Fibroblast of mammary gland (primary cell): Measurements from ENCODE around the gene G2E3.
"Not testable (repeated sequence)": the region's sequence is repeated elsewhere in the genome, so short reads cannot be mapped to it uniquely, and the experiment has no call there.

ENCODE experiments used
- DNase-seq: peaks from one replicate; pipeline ENCODE4 v3.0.0-alpha.2; 2010; ENCODE audit warnings: low read depth
- H3K4me3 ChIP-seq: 2 replicates; pipeline ENCODE4 v1.5.1; 2011; ENCODE audit warnings: low read depth, mild to moderate bottlenecking, low read length, moderate library complexity; ENCODE audit not compliant: control insufficient read depth
- TF ChIP-seq, protein P1 (sequence below): conservative IDR thresholded peaks from 2 replicates; pipeline ENCODE4 v1.5.1; 2011; ENCODE audit warnings: low read depth, low read length, inconsistent platforms; ENCODE audit not compliant: control insufficient read depth, insufficient read depth

Gene G2E3

DNA sequence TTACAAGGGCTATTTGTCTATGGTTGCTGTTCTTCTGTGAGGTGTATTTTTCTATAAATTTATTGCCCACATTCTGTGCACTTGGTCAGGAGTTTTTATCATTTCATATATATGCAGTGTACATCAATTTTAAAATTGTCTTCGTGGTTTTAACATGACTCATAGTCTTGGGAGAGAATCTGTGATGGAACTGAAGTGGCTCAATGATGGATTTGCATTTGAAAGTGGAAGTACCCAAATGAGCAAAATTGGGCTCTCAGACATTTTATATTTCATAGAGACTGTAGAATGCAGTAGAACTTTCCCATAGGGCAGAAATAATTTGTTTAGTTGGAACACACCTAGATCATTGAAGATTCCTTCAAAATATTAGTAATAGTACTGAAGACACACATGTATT lies 61.2 kb downstream of the G2E3 start:
- DNase-seq, result peak; percentile 62
- TF ChIP-seq, protein P1, sequence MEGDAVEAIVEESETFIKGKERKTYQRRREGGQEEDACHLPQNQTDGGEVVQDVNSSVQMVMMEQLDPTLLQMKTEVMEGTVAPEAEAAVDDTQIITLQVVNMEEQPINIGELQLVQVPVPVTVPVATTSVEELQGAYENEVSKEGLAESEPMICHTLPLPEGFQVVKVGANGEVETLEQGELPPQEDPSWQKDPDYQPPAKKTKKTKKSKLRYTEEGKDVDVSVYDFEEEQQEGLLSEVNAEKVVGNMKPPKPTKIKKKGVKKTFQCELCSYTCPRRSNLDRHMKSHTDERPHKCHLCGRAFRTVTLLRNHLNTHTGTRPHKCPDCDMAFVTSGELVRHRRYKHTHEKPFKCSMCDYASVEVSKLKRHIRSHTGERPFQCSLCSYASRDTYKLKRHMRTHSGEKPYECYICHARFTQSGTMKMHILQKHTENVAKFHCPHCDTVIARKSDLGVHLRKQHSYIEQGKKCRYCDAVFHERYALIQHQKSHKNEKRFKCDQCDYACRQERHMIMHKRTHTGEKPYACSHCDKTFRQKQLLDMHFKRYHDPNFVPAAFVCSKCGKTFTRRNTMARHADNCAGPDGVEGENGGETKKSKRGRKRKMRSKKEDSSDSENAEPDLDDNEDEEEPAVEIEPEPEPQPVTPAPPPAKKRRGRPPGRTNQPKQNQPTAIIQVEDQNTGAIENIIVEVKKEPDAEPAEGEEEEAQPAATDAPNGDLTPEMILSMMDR, result no peak
- no peak overlapping the region for H3K4me3 ChIP-seq

DNA sequence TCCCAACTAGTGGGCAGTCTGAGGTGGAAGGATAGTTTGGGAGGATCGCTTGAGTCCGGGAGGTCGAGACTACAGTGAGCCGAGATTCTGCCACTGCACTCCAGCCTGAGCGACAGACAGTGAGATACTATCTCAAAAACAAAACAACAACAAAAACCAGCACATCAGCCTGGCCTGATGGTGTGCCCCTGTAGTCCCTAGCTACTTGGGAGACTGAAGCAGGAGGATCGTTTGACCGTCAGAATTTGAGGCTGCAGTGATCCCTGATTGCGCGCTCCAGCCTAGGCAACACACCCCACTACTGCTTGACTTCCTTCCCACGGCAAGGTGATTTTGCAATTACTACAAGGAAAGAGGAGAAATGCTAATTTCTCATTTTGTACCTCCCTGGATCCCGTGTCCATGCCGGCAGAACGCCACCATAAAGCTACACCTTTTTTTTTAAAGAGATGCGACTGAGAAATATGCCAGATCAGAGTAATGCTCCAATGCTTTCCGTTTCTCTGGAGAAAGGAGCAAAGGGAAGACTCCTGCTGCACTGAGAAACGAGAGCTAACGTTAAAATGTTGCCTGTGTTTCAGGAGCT lies 62.5 kb downstream of the G2E3 start:
- TF ChIP-seq, protein P1, result no peak
- peak; percentile 40 for DNase-seq
- peak overlapping the region; percentile 82 for H3K4me3 ChIP-seq

DNA sequence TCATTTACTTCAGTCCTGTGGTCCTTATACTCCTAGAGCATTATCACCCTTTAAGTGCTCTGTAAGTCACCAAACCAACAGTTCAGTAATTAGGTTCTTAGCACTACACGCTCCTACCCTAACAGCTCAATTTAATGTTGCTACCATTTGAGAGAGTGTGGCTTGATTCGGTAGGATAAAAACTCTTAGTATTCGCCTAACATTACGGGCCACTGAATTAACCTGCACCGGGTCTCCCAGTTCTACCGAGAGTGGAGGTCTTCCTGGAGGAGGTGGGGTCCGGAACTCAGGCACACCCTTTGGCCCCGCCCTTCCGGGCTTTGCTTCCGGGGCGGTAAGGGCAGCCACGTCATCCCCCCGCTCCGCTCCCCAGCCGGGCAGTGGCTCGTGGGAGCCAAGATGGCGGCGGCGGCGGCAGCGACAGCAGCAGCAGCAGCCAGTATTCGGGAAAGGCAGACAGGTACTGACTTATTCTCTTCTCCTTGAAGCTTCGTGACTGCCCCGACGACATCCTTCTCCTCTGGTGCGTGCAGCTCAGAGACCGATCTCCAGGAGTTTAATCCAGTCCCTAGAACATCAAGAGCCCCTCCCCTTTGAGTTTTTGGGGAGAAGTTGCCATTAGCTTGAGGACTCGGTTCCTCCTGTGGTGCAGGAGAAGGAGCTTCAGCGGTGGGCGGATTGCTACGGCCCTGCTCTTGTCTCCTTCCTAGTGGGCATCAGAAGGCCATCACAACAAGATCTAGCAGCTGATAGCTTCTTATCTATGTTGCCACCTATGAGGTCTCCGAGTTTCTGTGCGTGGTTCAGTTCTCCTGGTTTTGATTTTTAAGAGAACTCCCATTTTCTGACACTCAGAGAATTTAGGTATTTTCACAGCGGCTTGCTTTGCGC lies 63.2 kb downstream of the G2E3 start, which contains the start of gene SCFD1:
TSS of gene SCFD1 (plus strand) at position 380 of the 891 bp plus-strand sequence. CDS start at position 400, 20 bp downstream.
- peak within 1 kb of the TSS; percentile 82 for H3K4me3 ChIP-seq
- peak; percentile 81 for DNase-seq
- TF ChIP-seq, protein P1, result no peak

DNA sequence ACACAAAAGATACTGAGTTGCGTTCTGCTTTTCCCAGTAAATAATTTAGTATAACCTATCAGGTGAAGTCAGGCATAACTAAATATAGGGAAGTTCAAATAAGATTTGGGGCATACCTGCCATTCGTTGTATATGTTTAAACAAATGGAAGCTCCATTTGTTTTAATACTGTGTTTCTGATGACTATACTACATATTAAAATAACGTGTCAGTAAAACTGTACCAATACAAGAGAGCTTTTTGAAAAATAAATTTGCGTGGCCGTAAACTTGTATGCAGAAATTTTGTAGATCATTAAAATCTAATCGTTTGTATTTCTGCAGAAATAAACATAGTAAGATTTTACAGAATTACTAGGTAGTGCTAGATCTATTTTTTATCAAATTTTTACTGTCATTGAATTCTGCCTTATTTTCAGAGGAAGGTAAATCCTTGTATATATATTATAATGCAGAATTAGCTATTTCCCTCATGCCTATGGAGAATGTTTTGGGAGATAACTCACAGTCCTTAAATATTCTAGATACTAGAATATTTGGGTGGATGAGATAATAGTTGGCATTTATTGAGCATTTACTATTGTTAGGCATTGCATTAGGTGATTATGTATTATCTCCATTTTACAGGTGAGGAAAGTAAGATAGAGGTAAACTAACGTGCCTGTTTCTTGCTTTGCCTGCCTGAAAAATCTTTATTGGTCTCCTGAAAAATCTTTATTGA lies 64.6 kb downstream of the G2E3 start:
- TF ChIP-seq, protein P1, result no peak
- peak overlapping the region; percentile 82 for H3K4me3 ChIP-seq
- no peak for DNase-seq

DNA sequence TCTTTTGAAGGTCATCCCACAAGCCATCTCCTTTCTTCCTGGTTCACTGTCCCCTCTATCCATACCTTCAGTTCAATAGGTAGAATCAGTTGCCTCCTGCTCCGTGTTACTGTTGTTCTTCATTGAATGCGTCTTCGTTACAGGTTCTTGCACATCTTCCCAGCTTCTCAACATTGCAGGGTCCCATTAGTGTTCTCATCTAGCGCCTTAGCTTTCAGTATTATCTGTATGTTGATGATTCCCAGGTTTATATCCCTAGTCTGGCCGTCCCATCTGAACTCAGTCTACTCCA lies 65.1 kb downstream of the G2E3 start:
- H3K4me3 ChIP-seq, result no peak overlapping the region
- no peak for DNase-seq
- TF ChIP-seq, protein P1, result no peak

DNA sequence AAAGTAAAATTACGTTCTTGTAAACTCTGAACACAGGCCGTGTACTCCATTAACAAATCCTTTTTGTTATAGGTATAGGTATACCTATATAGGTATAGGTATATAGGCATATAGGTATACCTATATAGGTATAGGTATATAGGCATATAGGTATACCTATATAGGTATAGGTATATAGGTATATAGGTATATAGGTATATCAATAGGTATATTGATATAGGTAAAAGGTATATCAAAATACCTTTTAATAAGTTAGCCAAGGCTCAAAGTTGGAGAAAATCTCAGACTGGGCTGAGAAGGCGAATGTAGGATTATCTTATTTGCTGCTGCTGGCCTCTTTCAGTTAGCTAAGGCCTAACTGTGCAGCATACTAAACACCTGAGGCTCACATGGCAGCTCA lies 66.6 kb downstream of the G2E3 start:
- no peak overlapping the region for H3K4me3 ChIP-seq
- TF ChIP-seq, protein P1, result no peak
- DNase-seq, result no peak

DNA sequence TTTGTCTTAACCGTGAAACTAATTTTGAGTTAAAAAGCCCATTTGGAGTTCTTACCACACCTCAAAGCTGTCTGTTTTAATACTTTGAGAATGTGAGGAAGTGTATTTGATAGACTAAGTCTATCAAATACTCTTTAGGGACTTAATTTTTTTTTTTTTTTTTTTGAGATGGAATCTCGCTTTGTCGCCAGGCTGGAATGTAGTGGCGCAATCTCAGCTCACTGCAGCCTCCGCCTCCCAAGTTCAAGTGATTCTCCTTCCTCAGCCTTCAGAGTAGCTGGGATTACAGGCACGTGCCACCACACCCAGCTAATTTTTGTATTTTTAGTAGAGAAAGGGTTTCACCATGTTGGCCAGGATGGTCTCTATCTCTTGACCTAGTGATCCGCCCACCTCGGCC lies 70.5 kb downstream of the G2E3 start:
- peak; percentile 60 for DNase-seq
- not testable (repeated sequence) for H3K4me3 ChIP-seq
